Measurements from ENCODE around the gene YPEL1. TPM values are rescaled to one million over a fixed set of nuclear protein-coding genes. Genes with fewer than 3 reads are reported as not detected.

YPEL1 gene
- total RNA-seq, 1 donor = 2.2 TPM

GRCh38 chr22:21701384-21701971 is 34.1 kb downstream of the YPEL1 start:
- TF ChIP-seq CTCF (IDR thresholded peaks at IDR 0.05; ENCODE audit: extremely low read depth, low read depth, low read length) = no peak
- Histone ChIP-seq H3K9me3 (ENCODE audit: low read depth, low read length) (no peaks in the 10 kb centered on the region), H3K4me1 (ENCODE audit: insufficient read depth, low read length) (peaks cover 18% of the 10 kb centered on the region), H3K36me3 (ENCODE audit: insufficient read depth, low read length) (peaks cover 6% of the 10 kb centered on the region), H3K79me2 (ENCODE audit: insufficient read depth, low read length) (no peaks in the 10 kb centered on the region), H2AFZ (ENCODE audit: low read length) (no peak overlapping the region), H3K27ac (ENCODE audit: low read depth, low read length) (no peak overlapping the region), H3K4me2 (ENCODE audit: insufficient read depth, low read length) (no peak overlapping the region), H4K20me1 (ENCODE audit: insufficient read depth, low read length) (no peaks in the 10 kb centered on the region), H3K4me3 (ENCODE audit: insufficient read depth, low read length) (no peak overlapping the region), H3K27me3 (ENCODE audit: insufficient read depth, low read length) (no peaks in the 10 kb centered on the region)
- DNase-seq (ENCODE audit: insufficient read length, low spot score, missing footprints) = peak; percentile 18

- Histone ChIP-seq H3K4me1 (ENCODE audit: insufficient read depth, low read length) (peaks cover 18% of the 10 kb centered on the region), H3K4me2 (ENCODE audit: insufficient read depth, low read length) (no peak overlapping the region), H3K4me3 (ENCODE audit: insufficient read depth, low read length) (no peak overlapping the region), H3K36me3 (ENCODE audit: insufficient read depth, low read length) (peaks cover 8% of the 10 kb centered on the region), H3K27ac (ENCODE audit: low read depth, low read length) (no peak overlapping the region), H4K20me1 (ENCODE audit: insufficient read depth, low read length) (no peaks in the 10 kb centered on the region), H2AFZ (ENCODE audit: low read length) (no peak overlapping the region), H3K9me3 (ENCODE audit: low read depth, low read length) (no peaks in the 10 kb centered on the region), H3K79me2 (ENCODE audit: insufficient read depth, low read length) (no peaks in the 10 kb centered on the region), H3K27me3 (ENCODE audit: insufficient read depth, low read length) (no peaks in the 10 kb centered on the region)
- no peak for DNase-seq (ENCODE audit: insufficient read length, low spot score, missing footprints)
- TF ChIP-seq CTCF (IDR thresholded peaks at IDR 0.05; ENCODE audit: extremely low read depth, low read depth, low read length) = no peak
Measured at GRCh38 chr22:21700822-21701221, 34.8 kb downstream of the YPEL1 start.

- Histone ChIP-seq H3K27me3 (ENCODE audit: insufficient read depth, low read length) (no peaks in the 10 kb centered on the region), H3K4me2 (ENCODE audit: insufficient read depth, low read length) (no peak overlapping the region), H3K79me2 (ENCODE audit: insufficient read depth, low read length) (no peaks in the 10 kb centered on the region), H3K9me3 (ENCODE audit: low read depth, low read length) (no peaks in the 10 kb centered on the region), H2AFZ (ENCODE audit: low read length) (no peak overlapping the region), H3K36me3 (ENCODE audit: insufficient read depth, low read length) (peaks cover 8% of the 10 kb centered on the region), H3K27ac (ENCODE audit: low read depth, low read length) (no peak overlapping the region), H4K20me1 (ENCODE audit: insufficient read depth, low read length) (no peaks in the 10 kb centered on the region), H3K4me3 (ENCODE audit: insufficient read depth, low read length) (no peak overlapping the region), H3K4me1 (ENCODE audit: insufficient read depth, low read length) (peaks cover 18% of the 10 kb centered on the region)
- TF ChIP-seq CTCF (IDR thresholded peaks at IDR 0.05; ENCODE audit: extremely low read depth, low read depth, low read length) = no peak
- peak; percentile 11 for DNase-seq (ENCODE audit: insufficient read length, low spot score, missing footprints)
Measured at GRCh38 chr22:21699643-21700042, 36.0 kb downstream of the YPEL1 start.

GRCh38 chr22:21698430-21699329 is 36.9 kb downstream of the YPEL1 start:
- Histone ChIP-seq H3K4me2 (ENCODE audit: insufficient read depth, low read length) (peak overlapping the region; percentile 9), H3K36me3 (ENCODE audit: insufficient read depth, low read length) (peaks cover 15% of the 10 kb centered on the region)
- peak; percentile 91 for DNase-seq (ENCODE audit: insufficient read length, low spot score, missing footprints)

More at GRCh38 chr22:21698430-21699329, 36.9 kb downstream of the YPEL1 start:
- Histone ChIP-seq H3K27ac (ENCODE audit: low read depth, low read length) (peak overlapping the region; percentile 66), H3K9me3 (ENCODE audit: low read depth, low read length) (no peaks in the 10 kb centered on the region), H2AFZ (ENCODE audit: low read length) (no peak overlapping the region), H3K4me3 (ENCODE audit: insufficient read depth, low read length) (no peak overlapping the region), H3K4me1 (ENCODE audit: insufficient read depth, low read length) (peaks cover 18% of the 10 kb centered on the region), H3K79me2 (ENCODE audit: insufficient read depth, low read length) (no peaks in the 10 kb centered on the region), H4K20me1 (ENCODE audit: insufficient read depth, low read length) (no peaks in the 10 kb centered on the region), H3K27me3 (ENCODE audit: insufficient read depth, low read length) (no peaks in the 10 kb centered on the region)
- no peak for TF ChIP-seq CTCF (IDR thresholded peaks at IDR 0.05; ENCODE audit: extremely low read depth, low read depth, low read length)
